GM19467 (cell line): ENCODE measurements around the gene PFKFB3.
"Not testable (repeated sequence)": the region's sequence is repeated elsewhere in the genome, so short reads cannot be mapped to it uniquely, and the experiment has no call there.

Experiments used
- ATAC-seq: cut with Tn5 transposase; IDR thresholded peaks from one replicate; pipeline ENCODE4 v1.9.1; 2021; ENCODE audit warnings: mild to moderate bottlenecking, moderate library complexity; ENCODE audit not compliant: unreplicated experiment

Gene PFKFB3

DNA sequence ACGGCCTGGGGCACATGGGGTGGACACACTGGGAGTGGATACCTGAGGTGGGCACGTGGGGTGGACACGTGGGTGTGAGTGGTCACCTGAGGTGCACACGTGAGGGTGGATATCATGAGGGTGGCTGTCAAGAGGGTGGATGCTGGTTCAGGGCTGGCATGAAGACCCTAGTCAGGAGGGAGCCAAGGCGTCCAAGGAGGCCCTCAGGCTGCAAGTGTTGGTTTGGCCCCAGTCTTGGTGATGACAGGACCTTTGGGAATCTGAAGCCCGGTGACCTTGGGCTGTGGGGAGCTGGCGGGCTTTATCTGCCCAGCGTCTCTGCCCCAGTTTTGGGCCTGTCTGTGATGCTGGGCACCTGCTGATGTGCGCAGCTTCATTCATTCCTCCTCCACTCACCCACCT is 24.9 kb upstream of the PFKFB3 start:
- ATAC-seq = no peak

DNA sequence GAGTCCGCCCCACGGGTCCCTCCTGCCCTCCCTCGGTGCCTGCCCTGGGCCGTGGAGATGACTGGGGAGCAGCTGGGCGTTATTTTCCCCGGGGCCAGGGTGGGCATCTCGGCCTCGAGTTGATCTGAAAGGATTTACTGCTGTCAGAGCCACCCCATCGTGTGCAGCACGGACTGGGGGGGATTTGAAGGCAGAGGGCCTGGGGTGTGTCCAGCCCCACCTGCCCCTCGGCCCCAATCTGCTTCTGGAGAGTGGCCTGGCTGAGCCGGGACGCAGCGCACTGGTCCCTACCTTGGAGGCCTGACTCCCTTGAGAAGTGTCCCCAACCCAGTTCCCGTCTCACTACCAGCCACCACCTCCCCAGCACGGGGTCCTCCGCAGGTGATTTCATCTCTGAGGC is 24.2 kb upstream of the PFKFB3 start:
- no peak for ATAC-seq

DNA sequence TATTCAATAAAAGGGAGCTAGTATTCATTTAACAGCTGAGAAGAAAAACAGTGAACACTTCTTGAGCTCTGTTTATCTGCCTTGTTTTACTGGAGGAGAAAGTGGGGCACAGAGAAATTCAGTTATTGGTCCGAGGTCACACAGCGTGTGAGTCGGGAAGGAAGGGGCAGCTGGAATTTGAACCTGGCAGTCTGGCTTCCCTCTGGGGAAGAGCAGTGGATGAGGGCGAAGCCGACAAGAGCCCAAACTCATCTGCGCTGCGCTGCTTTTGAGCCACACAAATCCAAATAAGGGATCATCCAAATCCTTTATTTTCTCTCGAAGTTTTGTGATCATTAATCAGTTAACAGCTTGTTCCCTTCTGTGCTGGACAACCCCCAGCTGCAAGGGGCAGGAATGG is 23.7 kb upstream of the PFKFB3 start:
- ATAC-seq = no peak

DNA sequence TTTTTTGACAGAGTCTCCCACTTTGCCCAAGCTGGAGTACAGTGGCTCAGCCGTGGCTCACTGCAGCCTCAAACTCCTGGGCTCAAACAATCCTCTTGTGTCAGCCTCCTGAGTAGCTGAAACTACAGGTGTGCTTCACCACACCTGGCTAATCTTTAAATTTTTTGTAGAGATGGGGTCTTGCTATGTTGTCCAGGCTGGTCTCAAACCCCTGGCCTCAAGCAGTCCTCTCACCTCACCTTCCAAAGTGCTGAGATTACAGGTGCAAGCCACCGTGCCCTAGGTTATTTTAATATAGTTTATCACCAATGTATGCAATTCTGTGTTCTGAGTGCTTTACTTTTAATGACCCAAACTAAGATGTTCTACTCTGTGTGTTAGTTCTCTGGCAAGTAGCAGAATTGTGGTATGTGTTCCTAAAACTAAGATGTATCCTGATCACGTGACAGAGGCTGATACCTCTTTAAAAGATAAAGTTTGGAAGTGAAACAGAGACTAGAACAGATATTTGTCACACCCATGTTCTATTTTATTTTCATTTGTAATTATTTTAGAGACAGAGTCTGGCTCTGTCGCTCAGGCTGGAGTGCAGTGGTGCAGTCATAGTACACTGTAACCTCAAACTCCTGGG is 22.1 kb upstream of the PFKFB3 start:
- ATAC-seq = no peak

DNA sequence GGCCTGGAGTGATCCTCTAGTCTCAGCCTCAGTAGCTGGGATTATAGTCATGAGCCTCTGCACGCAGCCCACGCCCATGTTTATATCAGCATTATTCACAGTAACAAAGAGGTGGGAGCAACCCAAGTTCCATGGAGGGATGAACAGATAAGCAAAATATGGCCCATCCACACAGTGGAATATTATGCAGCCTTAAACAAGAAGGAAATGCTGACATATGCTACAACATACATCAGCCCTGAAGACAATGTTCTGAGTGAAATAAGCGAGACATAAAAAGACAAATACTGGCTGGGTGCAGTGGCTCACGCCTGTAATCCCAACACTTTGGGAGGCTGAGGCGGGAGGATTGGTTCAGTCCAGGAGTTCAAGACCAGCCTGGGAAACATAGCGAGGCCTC is 21.5 kb upstream of the PFKFB3 start:
- no peak for ATAC-seq

DNA sequence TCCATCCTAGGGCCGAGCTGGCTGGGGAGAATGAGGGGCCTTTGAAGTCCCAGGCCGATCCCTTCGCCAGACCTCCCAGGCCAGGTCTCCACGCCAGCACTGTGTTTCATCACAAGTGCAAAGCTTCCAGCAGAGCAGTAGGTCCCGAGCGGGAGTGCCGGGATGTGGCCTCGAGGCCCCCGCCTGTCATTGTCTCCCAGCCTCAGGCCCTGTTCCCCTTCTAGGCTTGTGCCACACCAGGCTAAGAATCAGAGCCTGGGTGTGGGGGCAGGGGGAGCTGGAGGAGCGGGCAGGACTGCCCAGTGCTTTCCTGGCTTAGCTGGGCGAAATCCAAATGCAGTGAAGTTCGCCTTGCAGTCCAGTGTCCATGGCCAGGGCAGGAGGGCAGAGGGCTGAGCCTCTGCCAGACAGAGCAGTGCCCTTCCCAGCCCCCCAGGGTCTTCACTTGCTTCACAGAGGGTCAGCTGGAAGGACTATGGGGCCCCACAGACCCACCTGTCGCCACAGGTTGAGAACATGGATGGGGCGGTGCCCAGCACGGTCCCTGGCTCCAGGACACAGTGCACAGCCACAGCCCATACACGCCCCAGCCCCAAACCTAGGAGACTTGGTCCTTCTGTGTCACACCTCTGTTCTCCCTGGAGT is 20.2 kb upstream of the PFKFB3 start:
- no peak for ATAC-seq

DNA sequence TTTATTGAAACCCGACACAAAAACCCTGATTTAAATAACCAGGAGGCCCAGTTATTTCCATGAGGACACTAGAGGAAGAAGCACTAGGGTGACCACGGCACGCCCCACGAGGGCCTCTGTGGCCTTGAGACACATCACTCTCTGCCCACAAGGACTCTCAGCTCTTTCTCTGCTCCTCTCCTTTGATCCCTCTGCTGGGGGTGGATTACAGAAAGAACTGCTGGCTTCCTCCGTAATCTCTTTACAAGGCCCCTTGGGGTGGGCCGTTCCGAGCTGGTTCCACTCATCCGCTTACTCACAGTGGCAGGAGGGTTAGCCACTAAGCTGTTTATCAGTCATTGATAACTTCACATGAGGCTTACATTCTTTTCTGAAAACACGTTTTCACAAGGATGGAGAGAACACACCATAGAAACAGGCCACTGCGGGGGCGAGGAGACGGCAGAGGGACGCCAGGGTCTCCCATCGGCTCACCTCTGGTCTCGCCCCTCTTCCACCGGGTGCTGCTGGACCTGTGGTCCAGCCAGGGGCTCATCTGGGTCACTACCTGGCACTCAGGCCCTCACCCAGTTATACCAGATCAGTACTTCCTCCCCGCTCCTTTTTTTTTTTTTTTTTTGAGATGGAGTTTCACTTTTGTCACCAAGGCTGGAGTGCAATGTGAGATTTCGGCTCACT is 17.6 kb upstream of the PFKFB3 start:
- ATAC-seq = no peak

DNA sequence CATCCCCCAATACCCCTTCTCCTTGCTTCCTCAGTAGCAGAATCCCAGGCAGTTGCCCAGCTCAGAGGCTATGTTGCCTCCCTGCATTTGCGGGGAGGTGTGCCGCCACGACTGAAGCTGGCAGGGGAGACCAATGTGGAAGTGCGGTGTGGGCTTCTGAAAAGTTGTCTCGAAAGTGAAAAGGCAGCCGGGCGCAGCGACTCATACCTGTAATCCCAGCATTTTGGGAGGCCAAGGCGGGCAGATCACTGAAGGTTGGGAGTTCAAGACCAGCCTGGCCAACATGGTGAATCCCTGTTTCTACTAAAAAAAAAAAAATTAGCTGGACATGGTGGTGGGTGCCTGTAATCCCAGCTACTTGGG is 15.9 kb upstream of the PFKFB3 start:
- ATAC-seq = no peak

DNA sequence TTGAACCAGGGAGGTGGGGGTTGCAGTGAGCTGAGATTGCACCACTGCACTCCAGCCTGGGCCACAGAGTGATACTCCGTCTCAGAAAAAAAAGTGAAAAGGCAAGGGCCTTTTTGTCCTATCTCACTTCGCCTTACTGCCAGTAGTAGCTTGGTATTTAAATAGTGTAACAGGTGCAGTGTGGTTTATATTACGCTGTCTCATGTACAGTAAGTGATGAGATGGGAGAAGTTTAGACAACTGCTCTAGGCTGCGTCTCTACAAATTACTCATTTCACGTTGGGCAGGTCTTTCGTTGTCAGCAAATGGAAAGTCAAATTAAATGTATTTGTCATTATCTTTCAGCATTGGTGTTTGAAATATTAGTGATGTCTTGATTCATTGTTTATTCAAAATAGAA is 15.5 kb upstream of the PFKFB3 start:
- no peak for ATAC-seq

DNA sequence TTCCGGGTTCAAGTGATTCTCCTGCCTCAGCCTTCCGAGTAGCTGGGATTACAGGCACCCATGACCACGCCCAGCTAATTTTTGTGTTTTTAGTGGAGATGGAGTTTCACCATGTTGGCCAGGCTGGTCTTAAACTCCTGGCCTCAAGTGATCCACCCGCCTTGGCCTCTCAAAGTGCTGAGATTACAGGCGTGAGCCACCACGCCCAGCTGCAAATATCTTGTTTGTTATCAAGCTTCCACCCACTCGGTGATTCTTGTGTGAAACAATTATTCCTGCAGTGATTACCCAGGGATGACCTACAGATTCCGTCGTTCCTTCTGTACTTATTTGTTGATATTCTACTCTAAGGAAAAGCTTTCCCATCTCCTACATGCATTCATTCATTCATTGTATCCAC is 12.7 kb upstream of the PFKFB3 start:
- not testable (repeated sequence) for ATAC-seq

DNA sequence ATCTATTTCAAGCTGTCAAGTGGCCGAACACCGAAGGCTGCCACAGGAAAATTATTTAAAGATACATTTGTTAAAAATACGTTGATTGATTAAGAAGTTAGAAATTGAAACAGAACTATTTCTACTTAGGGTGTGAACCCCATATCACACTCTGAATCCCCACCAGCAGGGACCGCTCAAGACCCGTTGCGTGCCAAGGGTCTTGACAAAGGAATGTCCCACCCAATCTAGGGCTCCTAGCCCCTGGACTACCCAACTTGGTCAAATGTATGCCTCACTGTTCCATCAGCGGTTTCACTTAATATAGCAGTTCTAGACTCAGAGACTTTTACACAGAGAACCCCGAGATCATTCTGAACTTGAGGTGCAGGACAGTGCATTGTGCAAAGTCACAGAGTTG is 11.6 kb upstream of the PFKFB3 start:
- no peak for ATAC-seq

DNA sequence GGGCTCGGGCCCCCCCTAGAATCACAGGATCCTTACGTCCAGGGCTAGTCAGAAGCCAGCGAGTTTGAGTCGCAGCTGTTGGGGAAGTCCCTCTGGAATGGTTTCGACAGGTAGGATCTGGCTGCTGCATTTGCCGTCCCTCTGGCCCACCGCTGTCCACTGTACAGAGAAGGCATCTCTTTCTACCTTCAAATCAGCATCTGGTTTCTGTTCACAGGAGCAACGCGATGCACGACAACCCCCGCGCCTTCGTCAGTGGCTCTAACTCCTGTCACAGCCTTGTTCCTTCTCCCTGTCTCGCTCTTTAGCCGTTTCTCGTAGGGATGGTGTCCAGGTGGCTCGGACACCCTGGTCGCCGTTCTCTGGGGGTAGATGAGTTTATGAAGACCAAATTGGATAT is 11.2 kb upstream of the PFKFB3 start:
- no peak for ATAC-seq

DNA sequence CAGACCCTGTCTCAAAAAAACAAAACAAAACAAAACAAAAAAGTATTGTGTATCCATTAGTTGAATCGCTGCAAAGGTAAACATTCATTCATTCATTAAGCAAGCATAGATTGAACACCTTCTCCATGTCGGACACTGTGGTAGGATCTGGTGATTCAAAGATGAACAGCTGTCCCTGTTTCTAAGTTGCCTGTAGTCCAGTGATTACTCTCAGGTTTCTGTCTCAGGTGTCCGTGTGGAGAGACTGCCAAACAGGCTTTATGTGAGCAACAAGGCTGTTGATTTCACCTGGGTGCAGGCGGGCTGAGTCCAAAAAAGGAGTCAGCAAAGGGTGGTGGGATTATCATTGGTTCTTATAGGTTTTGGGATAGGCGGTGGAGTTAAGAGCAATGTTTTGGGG is 9.4 kb upstream of the PFKFB3 start:
- ATAC-seq = not testable (repeated sequence)

DNA sequence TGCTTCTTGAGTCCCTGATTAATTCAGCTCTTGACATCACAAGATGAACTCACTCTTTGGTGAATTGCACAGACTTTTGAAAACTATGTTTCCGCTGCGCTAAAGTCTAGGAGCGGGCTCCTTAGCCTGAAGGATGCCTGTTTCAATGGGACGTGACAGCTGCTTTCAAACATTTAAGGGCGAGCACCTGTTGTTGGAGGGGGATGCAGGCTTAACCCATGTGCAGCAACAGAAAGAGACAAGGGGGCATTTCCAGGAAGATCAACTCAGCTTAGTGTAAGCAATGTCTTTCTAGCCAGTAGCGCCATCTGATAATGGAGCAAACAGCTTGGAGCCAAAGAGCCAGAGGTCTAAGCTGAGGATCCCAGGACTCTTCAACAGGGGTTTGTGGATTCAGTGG is 8.4 kb upstream of the PFKFB3 start:
- ATAC-seq = no peak

DNA sequence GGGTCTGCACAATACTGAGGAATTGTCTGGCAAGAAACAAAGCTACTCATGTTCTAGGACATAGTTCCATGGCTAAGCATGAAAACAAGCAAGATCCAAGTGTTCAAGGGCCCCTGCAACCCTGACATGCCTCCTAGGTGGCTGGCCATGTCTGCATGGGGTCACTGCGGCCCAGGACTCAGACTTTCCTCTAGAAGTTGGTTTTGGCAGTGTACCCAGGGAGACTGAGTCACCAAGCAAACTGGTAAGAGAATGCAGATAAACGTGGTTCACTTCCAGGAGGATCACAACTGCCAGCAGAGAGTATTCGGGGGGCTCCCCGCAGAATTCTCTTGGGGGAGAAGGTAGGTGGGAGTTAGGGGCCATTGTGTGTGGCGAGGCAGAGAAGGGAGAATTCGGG is 7.4 kb upstream of the PFKFB3 start:
- ATAC-seq = no peak

DNA sequence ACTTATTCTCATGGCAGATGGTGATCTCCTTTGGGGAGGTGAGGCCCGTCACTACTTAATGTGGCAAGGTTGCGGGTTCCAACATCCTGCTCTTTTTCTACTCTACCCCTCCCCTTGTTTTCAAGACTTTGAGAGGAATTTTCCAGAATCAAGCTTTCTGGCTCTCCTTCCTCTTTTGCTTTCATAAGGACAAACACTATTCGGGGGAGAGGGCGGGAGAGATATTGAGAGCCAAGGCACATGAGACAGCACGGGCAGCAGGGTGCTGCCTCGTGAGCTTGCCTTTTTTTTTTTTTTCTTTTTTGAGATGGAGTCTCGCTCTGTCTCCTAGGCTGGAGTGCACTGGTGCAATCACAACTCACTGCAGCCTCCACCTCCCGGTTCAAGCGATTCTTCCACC is 6.9 kb upstream of the PFKFB3 start:
- no peak for ATAC-seq

DNA sequence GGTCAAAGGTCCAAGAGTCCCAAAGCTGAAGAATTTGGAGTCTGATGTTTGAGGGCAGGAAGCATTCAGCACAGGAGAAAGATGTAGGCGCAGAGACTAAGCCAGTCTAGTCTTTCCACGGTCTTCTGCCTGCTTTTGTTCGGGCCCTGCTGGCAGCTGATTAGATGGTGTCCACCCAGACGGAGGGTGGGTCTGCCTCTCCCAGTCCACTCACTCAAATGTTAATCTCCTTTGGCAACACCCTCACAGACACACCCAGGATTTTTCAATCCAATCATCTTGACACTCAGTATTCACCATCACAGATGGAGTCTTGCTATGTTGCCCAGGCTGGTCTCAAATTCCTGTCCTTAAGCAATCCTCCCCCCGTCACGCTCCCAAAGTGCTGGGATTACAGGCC is 6.2 kb upstream of the PFKFB3 start:
- ATAC-seq = not testable (repeated sequence)

DNA sequence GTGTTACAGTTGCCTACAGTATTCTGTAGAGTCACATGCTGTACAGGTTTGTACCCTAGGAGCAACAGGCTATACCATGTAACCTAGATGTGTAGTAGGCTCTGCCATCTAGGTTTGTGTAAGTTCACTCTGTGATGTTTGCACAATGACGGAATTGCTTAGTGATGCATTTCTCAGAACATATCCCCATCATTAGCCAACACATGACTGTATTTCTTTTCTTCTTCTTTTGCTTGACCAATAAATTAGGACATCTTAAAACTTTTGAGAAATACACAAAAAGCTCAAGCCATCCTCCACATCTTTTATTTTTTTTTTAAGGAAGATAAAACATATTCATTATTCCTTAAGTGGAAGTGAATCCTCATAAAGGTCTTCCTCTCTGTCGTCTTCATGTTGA is 5.4 kb upstream of the PFKFB3 start:
- ATAC-seq = no peak

DNA sequence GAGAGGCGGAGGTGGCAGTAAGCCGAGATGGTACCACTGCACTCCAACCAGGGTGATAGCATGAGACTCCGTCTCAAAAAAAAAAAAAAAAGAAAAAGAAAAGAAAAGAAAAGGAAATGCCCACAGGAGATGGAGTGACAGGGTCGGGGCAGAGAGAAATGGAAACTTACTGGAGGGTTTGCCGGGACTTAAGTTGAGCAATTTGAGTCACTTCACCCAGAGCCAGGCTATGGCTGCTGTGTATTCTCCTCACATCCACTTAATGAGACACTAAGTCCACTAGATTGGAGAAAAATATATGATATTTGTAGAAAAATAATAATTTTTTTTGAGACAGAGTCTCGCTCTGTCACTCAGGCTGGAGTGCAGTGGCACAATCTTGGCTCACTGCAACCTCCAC is 4.6 kb upstream of the PFKFB3 start:
- ATAC-seq = no peak

DNA sequence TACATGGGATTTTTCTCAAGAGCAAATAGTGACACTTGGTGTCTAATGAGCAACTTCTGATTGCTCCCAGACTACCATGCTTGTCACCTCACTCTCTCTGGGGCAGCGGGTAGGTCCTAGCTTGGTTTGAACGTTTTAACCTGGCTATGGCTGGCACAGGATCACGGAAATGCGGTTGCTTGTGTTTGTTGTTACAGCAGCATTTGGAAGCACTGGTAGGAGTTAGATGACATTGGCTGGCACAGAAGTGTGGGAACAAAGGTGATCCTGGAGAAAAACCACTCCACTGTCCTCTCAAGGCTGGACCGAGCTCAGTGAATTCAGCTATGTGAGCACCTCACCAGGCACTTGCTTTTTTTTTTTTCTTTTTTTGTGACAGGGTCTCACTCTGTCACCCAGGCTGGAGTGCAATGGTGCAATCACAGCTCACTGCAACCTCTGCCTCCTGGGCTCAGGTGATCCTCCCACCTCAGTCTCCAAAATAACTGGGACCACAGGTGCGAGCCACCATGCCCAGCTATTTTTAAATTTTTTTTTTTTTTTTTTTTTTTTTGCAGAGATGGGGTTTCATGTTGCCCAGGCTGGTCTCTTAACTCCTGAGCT is 3.5 kb upstream of the PFKFB3 start:
- ATAC-seq = no peak

DNA sequence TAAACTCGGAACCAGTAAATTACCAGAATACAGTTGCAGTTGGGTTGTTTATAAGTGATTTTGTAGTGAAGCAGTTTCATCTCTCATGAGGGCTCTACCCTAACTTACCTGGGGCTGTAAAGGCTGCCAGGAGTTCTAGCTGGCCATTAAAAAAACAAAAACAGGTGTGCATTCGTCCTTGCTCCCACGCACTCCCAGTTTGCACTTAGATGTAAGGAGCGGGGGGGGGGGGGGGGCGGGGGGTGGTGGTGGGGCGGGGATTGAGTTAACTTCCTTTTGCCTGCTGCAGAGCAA is 2.3 kb upstream of the PFKFB3 start:
- no peak for ATAC-seq

DNA sequence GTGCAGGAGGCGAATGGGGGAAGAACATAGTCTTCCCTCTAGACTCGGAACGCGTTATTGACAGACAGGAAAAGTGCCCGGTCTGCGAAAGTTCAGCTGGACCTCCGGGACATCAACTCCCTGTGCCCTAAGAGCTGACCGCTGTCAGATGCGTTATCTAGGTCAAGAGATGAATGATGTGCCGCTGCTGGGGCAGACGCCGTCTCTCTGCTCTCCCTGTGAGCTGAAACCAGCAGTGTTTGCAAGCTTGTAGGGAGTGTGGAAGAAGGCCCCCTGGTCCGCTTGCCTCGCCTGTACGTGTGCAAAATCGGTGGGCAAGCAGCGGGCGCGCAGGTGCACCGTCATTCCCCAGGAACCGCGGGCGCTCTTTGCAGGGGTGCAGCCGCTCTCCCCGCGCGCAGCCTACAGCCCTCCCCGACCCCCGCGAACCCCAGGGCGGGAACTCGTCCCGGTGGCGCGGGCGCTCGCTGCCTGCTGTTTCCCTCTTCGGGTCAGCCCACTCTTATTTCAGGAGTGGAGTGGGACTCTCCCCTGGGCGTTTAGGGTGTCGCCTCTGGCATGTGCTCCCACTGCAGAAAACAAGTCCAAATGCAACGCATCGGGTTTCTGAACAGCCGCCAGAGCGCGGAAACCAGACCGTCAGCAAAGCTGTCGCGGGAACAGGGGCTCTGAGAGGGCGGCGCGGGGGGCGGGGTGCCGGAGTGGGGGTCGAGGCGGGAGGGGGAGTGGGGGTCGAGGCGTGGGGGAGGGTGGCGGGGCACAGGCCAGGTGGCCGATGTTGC is 1.8 kb upstream of the PFKFB3 start:
- ATAC-seq = no peak
